NCI-H748 (cell line): ENCODE measurements around the gene DUSP1.
A peak's percentile ranks its signal among the peaks of the same experiment; 100 is the strongest.

Experiments used
- DNase-seq: peaks from one replicate; lab custom pipeline; 2025; ENCODE audit not compliant: unreplicated experiment; lab: John Stamatoyannopoulos, UW

DUSP1 gene

DNA sequence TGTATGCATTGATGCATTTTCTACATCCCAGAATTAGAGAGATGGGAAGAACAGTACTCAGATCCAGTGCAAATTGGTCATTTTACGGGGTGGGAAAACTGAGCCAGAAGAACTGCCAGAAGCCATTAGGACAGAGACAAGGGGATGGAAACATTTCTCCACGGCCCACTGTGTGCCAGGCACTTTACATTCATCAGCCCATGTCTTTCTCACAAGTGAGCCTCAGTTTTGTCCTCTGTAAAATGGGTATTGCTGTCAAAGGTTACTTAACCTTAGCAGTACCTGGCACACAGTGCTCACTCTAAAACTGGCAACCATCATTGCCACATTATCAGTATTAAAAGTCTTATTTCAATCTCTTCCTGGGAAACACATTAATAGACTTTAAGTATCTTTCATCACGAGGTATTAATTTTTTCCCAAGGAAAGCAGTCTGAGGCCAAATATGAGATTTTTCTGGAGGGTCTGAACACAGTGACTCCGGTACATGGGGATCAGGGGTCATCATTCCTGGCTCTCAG is 5.2 kb downstream of the DUSP1 start:
- DNase-seq: no peak

DNA sequence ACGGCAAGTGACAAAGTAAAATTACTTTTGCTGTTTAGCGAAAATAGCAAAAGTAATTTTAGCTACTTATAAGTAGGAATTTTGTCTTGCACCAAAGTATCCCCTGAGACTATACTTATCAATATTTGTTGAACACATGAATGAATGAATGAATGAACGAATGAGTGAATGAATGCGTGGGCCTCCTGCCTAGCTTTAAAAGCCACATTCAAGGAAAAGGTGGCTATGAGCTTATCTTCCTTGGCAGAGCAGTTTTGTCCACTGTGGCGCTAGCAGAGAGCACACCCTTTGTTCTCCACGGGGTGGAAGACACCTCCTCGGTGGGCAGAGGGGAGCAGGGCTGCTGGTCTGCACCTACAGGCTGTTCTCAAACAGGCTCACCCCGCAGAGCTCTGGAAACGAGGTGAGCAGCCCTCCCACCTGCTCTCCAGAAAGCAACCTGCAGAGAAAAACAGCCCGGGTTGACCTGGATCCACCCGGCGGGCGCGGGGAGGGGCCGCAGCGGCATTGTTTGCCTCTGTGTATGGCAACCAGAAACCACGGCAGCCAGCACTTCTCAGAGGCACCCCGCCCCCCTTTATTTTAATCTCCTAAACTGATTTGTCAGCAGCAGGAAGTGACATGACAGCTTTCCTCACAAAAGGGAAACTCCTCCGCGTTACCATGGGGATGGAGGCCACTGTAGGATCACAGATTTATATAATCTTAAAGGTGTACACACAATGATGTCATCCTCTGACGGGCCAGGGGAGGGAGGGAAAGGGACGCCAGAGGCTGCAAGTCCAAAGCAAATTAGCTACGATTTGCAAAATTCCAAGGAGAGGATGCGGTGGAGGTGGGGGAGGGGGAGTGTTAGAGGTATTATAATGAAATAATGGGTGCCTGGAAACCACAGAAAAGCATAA is 5.9 kb downstream of the DUSP1 start:
- peak; percentile 100 for DNase-seq

DNA sequence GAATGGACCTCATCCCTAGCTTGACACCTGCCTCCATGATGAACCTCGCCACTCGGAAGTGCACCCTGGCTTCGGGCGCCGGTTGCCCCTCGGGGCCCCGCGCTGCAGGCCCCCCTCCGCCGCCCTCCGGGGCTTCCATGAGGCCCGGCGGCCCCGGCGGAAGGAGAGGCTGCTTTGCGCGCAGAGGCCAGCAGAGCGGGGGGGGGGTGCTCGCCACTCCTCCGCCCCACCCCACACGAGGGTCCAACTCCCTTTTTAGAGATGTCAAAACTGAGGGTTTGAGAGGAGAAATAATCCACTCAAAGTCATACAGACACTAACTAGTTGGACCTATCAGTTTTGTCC is 7.9 kb downstream of the DUSP1 start:
- no peak for DNase-seq

DNA sequence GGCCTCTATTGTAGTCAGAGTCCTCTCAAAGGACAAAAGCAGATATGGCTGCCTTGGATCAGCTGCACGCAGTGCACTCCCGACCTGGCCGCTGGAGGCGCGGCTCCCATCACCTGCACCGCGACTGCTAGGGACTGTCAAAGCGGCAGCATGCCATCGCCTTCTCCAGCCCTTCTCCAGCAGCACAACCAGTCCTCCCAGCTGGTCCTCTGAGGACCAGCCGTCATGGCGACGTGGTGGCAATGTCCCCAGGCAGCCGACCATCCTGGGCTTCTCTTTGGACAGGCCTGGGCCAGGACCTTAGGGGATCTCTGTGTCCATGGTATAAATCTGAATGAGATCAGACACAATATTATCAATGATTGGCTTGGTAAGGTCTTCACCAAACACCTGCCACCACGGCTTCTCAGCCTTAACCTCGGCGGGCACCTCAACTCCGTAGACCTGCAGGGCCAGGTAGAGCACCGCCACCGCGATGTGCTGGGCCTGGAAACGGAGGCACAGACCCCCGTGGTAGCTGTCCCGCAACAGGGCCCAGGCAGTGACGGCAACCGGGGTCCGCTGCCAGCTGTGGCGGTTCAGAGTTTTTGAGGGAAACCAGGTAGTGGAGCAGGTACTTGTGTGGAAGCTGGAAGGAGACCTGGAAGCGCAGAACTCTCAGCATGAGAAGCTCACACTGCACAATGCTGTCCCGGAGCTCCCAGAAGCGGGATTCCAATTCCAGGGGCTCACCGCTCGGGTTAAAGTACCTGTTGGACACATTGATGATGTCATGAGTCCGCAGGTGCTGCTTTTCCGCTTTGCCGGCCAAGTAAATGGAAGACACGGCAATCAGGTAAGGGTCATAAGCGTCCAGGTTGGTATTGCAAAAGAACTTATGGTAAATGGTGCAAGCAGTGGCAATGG is 8.5 kb downstream of the DUSP1 start:
- no peak for DNase-seq

DNA sequence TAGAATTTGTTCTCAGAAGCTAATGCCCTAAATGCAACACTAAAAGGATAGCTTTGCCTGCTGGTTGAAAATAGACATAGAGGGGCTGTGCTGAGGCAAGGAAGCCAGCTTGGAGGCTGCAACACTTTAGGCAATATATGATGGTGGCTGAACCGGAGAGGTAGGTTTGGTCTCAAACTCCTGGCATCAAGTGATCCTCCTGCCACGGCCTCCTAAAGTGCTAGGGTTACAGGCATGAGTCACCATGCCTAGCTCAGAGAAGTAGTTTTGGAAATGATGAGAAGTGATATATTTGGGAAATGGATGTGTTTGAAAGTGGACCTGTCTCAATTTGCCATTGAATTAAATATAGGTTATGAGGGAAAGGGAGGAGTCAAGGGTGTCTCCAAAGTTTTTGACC is 10.0 kb downstream of the DUSP1 start:
- DNase-seq: no peak

DNA sequence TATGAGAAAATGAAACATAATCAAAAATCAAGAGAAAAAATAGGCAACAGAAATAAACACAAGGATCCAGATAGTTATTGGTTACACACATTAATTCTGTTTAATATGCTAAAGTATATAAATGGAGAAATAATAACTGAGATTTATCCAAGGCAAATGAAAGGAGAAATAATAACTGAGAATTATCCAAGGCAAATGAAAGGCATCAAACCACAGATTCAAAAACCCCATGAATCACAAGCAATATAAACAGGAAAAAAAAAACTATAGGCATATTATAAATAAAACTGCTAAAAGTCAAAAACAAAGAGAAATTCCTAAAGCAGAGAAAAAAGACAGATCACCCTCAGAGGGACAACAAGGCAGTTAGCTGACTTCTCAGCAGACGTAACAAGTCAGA is 10.9 kb downstream of the DUSP1 start:
- DNase-seq: no peak

DNA sequence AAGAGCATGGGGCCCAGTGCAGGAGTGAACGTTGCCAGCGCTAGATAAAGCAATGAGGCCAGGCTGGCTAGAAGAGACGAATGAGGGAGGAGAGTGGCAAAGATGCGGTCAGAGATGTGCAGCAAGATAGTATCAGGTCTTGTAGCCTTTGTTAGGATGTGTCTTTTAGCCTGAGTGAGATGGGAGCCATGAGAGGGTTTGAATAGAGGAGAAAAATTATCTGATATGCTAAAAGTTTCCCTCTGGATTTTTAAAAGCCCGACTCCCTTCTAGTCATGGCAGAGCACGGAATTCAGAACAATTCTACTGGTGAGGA is 12.2 kb downstream of the DUSP1 start:
- DNase-seq: no peak

DNA sequence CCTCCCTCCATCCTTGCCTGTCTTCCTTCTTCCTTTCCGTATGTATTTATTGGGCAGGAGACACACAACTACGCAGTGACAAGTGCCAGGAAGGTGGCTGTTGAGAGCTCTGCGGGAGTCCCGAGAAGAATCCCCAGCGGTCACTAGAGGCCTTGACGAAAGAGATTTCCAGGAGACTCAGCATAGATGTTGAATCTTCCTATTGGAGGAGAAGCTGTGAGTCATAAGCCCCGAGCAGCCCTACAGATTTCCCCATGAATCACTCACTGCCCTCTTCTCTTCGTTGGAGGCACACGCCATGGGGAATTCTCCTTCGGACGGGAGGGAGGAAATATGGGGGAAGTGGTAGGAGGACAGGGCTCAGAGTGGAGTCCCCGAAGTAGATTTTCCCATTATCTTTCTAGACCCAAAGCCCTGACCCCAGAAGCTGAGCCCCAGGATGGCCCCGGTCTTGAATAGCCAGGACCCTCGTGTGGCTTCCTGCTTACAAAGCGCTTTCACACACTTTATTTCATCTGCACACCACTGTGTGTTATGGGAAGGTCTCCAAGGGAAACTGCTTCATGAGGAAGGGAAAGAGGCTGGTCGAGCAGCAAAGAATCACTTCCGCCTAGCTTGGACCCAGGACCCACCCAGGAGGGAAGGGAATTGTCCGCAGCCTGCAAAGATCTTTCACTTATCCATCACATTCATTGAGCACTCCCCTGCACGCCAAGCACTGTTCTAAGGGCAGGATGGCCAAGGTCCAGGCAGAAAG is 12.7 kb downstream of the DUSP1 start:
- DNase-seq: no peak

DNA sequence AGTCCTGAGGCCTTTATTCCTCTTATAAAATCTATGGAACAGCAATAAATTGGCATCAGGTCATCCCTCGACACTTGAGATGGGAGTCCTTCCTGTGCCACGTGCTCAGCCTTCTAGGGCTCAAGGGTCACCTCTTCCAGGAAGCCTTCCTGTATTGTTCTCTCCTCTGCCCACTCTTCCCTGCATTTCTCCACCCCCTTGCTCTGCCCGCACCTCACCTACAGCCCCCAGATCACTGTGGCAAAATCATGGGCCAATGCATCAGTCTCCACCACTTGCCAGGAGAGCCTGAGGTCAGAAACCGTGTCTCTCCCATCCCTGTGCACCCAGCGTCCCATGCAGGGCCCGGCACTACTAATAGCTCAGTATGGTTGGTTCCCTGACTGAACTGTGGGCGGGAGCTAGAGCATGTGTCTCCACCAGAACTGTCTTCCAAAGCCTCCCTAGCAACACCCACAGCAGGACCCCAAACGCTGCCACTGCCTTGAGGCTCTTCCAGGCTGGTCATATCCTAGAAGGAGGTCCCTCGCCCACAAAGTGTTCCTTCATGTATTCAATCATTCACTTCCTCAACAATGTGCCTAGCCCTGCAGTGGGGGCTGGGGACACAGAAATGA is 13.5 kb downstream of the DUSP1 start:
- no peak for DNase-seq

DNA sequence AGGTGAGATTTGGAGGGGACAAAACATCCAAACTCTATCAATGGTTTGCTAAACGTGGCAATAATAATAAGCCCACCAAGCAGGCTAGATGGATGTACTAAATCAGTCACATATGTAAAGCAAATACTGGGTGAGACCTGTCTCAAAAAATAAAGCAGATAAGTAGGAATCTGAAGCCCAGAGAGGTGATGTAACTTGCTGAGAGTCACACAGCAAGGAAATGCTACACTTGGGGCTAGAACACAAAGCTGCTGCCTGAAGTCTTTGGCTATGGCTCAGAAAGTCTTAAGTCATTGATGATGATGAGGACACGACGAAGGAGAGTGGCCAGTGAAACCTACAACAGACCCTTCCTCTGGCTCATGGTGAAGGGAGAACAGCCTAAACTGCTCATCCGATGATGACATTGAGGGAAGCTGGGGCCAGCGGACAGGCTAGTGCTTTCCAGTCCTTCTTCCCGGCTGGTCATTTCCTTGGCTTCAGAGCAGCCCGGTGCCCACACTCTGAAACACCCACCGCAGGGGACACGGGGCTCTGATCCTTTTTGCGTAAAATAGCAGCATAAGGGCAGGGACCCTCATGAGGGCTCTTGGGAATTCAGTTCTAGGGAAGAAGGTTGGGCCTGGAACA is 14.1 kb downstream of the DUSP1 start:
- no peak for DNase-seq

DNA sequence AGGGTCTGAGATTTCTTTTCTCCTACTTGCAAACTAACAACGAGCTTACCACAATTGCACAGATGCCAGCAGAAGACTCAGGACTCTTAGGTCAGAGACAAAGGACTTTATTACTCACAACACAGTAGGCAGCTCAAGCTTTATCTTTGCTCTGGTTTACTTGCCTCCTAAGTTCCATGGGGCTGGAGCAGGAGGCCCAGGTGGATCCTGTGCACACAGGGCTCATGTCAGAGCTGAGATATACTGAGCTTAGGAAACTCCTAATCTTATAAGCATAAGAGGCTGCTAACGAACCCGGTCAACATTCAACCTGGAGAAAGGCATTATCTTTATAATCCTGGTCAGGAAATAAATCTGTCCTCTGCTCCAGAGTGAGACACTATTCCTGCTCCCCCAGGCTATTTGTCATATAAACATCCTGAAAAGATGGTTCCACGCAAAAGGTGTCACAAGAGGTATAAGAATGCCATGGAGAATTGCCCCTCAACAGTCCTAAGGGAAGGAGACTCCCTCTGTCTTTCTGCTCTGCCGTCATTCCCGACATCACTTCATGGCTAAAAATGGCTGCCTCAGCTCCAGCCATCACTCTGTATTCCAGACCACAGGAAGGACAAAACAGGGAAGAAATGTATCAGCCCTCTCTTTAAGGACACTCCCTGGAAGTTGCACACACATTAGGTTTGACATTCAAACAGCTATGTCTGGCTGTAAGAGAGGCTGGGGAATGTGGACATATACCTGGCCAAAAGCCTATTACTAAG is 16.2 kb downstream of the DUSP1 start:
- no peak for DNase-seq

DNA sequence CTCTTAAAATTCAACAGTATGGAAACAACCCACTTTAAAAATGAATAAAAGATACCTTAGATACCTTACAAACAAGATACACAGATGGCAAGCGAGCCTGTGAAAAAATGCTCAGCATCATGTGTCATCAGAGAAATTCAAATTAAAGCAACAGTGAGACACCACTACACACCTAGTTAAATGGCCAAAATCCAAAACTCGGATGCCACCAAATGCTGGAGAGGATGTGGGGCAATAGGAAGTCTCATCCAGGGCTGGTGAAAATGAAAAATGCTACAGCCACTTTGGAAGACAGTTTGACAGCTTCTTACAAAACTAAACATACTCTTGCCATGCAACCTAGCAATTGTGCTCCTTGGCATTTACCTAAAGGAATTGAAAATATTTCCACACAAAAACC is 17.9 kb downstream of the DUSP1 start:
- no peak for DNase-seq

DNA sequence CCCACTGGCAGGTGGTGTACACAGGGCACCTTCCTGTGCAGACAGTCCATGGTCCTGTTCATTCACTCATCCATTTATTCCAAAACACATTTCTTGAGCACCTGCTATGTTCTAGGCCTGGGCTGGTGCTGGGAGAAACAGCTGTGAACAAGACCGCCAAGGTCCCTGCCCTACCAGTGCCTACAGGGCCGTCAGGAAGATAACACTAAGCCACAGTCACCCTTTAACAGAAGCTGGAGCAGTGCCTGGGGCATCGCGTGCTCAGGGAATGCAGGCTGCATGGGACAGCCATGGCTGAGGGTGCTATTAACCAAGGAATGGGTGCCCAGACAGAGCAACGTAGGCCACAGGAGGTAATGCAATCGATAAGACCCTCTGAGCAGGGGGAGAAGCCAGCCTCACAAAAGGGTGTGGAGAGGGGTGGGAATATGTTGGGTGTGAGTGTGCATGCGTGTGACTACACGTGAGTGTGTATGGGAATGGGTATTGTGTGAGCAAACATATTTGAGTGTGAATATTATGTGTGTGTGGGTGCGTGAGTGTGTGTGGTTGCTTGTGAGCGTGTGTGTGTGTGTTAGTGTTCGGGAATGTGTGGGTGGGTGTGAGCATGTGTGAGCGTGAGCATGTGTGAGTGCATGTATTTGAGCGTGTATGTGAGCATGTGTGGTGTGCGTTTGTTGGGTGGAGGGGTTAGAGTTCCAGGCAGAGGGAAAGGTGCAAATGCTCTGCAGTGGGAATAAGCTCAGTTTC is 19.1 kb downstream of the DUSP1 start:
- DNase-seq: no peak

DNA sequence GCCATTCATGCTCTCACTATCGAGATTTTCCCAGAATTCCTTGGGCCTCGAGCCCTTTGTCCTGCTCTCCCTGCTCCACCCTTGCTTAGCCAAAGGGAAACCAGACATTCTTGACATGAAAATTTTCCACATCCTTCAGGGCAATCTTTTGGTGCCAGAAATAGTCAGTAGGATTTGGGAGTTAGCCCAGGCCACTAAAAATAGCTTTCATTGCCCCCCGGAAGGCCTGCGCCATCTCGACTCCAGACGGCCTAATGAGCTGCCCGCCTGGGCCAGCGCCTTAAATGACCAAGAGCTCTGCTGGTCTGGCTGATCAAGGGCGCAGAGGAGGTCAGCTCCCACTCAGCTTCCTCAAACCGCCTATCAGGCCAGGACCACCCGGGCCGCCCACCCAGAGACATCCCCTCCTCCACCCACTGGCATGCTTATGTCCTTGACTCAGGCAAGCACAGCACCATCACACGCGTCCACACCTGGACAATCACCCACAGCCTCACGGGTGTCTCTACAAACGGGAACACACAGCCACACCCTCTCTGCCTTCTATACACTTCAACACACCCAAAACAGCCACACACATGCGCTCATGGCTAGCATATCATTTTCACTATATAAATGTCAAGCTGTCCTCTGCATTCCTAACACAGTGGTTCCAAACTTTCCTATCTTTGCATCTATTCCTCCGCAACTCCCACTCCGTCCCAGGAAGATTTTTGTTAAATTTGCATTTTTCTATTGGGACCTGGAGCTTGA is 20.9 kb downstream of the DUSP1 start:
- no peak for DNase-seq

DNA sequence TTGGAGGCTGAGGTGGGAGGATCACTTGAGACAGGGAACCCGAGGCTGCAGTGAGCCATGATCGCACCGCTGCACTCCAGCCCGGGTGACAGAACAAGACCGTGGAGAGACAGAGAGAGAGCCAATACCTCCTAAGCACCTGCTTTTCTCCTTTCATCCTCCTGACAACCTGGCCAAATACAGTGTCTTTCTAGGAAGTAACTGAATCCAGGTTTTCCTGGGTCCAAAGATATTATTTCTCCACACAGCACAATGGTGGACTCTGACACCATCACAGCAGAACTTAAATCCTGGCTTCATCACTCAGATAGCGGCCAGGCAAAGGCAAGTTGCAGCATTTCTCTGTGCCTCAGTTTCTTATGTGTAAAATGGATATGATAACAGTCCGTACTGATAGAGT is 21.9 kb downstream of the DUSP1 start:
- no peak for DNase-seq

DNA sequence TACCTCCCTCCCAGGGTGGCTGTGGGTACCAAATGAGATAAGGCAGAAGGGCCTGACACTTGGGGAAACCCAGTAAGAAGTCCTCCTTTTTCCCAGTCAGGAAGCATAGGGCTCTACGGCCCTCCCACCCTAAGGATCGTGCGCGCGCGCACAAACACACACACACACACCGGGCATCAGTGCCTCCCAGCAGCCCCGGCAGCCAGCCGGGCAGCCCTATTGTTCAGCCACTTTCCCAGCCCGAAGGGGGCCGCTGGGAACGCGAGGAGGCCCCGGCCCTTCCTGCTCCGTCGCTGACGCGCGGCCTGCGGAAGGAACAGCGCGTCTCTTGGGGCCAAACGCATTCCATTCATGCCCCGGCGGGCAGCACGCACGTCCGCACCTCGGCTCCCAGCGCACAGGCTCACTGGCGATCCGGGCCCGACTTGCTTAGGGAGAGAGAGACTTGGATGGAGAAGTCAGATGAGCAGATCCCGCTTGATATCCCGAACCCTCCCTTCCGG is 22.6 kb downstream of the DUSP1 start:
- no peak for DNase-seq

DNA sequence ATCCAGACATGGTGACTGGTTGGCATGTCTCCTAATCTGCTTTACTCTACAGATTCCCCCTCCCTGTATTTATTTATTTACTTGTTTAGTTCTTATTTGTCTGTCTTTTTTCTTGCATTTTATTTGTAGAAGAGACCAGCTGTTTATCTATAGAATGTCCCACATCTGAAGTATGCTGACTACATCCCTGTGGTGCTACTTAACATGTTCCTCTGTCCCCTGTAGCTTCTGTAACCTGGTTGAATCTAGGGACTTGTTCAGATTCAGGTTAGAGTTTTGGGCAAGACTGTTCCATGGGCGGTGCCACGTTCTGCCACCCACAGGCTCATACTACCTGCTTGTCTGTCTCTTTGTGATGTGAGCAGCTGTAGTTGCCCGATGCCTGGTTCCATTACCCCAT is 23.5 kb downstream of the DUSP1 start:
- DNase-seq: no peak

DNA sequence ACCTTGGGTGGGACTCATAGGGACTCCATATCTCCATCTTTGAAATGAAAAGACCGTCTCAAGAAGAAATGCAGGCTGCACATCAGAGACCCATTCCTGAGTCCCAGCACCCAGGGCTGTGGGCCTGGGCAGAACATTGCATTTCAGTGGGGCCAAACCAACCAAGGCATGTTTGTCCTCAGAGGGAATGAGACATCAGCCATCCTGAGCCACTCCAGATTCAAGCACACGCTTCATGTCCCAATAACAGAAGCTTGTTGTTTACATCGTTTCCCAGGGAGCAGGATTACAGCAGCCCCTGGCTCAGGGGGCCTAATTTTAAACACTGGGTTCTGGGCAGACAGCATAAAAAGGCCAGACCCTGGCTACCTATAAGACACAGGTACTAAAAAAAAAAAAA is 24.3 kb downstream of the DUSP1 start:
- DNase-seq: no peak
